ENCODE results near the gene PELI2.

GRCh38 chr14:56112781-56113180 is 5.4 kb upstream of the PELI2 start:
- TF ChIP-seq CTCF (IDR thresholded peaks at IDR 0.05) (no peak), POLR2A (IDR thresholded peaks at IDR 0.05) (no peak)
